ENCODE measurements around the gene ARL6IP6.

Gene ARL6IP6

GRCh38 chr2:152755029-152755428, 36.6 kb downstream of the ARL6IP6 start:
- no peak for TF ChIP-seq EZH2phosphoT487 (IDR thresholded peaks at IDR 0.05; ENCODE audit: borderline replicate concordance)
- peak; percentile 31; the same call in 1 of the 2 replicates for TF ChIP-seq CTCF (conservative IDR thresholded peaks at IDR 0.05; ENCODE audit: low read length)
- Histone ChIP-seq H3K4me1 (ENCODE audit: insufficient read depth, low read length, poor library complexity, severe bottlenecking) (no peaks in the 10 kb centered on the region), H3K36me3 (ENCODE audit: insufficient read depth, low read length) (peaks cover 68% of the 10 kb centered on the region), H3K9me2 (replicated peaks; ENCODE audit: low read depth, low read length) (no peaks in the 10 kb centered on the region), H2AFZ (ENCODE audit: low read length) (no peak overlapping the region), H3K79me2 (ENCODE audit: insufficient read depth, low read length) (0 out of 2 replicates have a peak, but pooled peaks cover 6% of the 10 kb centered on the region), H3K4me3 (ENCODE audit: low read length, poor library complexity, severe bottlenecking) (no peak overlapping the region), H4K20me1 (ENCODE audit: insufficient read depth, low read length, poor library complexity, severe bottlenecking) (no peaks in the 10 kb centered on the region), H3K27me3 (ENCODE audit: insufficient read depth, low read length, poor library complexity, severe bottlenecking) (no peaks in the 10 kb centered on the region), H3K9ac (ENCODE audit: low read depth, low read length, poor library complexity, severe bottlenecking) (no peak overlapping the region), H3F3A (ENCODE audit: low read depth) (no peaks in the 10 kb centered on the region), H3K9me3 (ENCODE audit: insufficient read depth, low read depth, low read length) (no peaks in the 10 kb centered on the region), H3K4me2 (ENCODE audit: low read depth, low read length, poor library complexity, severe bottlenecking) (no peak overlapping the region)

- no peak overlapping the region for H3K9ac ChIP-seq (ENCODE audit: low read depth, low read length, poor library complexity, severe bottlenecking)
- H3K4me2 ChIP-seq (ENCODE audit: low read depth, low read length, poor library complexity, severe bottlenecking) = no peak overlapping the region
- peaks cover 51% of the 10 kb centered on the region for H3K36me3 ChIP-seq (ENCODE audit: insufficient read depth, low read length)
- H3K9me2 ChIP-seq (replicated peaks; ENCODE audit: low read depth, low read length) = no peaks in the 10 kb centered on the region
- no peak overlapping the region for H2AFZ ChIP-seq (ENCODE audit: low read length)
- H3F3A ChIP-seq (ENCODE audit: low read depth) = no peaks in the 10 kb centered on the region
- H3K4me3 ChIP-seq (ENCODE audit: low read length, poor library complexity, severe bottlenecking) = no peak overlapping the region
- H4K20me1 ChIP-seq (ENCODE audit: insufficient read depth, low read length, poor library complexity, severe bottlenecking) = no peaks in the 10 kb centered on the region
- no peaks in the 10 kb centered on the region for H3K4me1 ChIP-seq (ENCODE audit: insufficient read depth, low read length, poor library complexity, severe bottlenecking)
- H3K27me3 ChIP-seq (ENCODE audit: insufficient read depth, low read length, poor library complexity, severe bottlenecking) = no peaks in the 10 kb centered on the region
- no peaks in the 10 kb centered on the region for H3K9me3 ChIP-seq (ENCODE audit: insufficient read depth, low read depth, low read length)
- TF ChIP-seq CTCF (conservative IDR thresholded peaks at IDR 0.05; ENCODE audit: low read length) = no peak
- TF ChIP-seq EZH2phosphoT487 (IDR thresholded peaks at IDR 0.05; ENCODE audit: borderline replicate concordance) = no peak
- H3K79me2 ChIP-seq (ENCODE audit: insufficient read depth, low read length) = no peaks in the 10 kb centered on the region
Measured at GRCh38 chr2:152759290-152760072, 41.1 kb downstream of the ARL6IP6 start.

- no peak overlapping the region for H2AFZ ChIP-seq (ENCODE audit: low read length)
- H3F3A ChIP-seq (ENCODE audit: low read depth) = no peaks in the 10 kb centered on the region
- H3K36me3 ChIP-seq (ENCODE audit: insufficient read depth, low read length) = peaks cover 40% of the 10 kb centered on the region
- no peak overlapping the region for H3K9ac ChIP-seq (ENCODE audit: low read depth, low read length, poor library complexity, severe bottlenecking)
- H3K4me2 ChIP-seq (ENCODE audit: low read depth, low read length, poor library complexity, severe bottlenecking) = no peak overlapping the region
- no peaks in the 10 kb centered on the region for H3K27me3 ChIP-seq (ENCODE audit: insufficient read depth, low read length, poor library complexity, severe bottlenecking)
- H3K79me2 ChIP-seq (ENCODE audit: insufficient read depth, low read length) = no peaks in the 10 kb centered on the region
- H3K9me2 ChIP-seq (replicated peaks; ENCODE audit: low read depth, low read length) = no peaks in the 10 kb centered on the region
- H3K9me3 ChIP-seq (ENCODE audit: insufficient read depth, low read depth, low read length) = no peaks in the 10 kb centered on the region
- H3K4me1 ChIP-seq (ENCODE audit: insufficient read depth, low read length, poor library complexity, severe bottlenecking) = no peaks in the 10 kb centered on the region
- H4K20me1 ChIP-seq (ENCODE audit: insufficient read depth, low read length, poor library complexity, severe bottlenecking) = no peaks in the 10 kb centered on the region
- no peak for TF ChIP-seq CTCF (conservative IDR thresholded peaks at IDR 0.05; ENCODE audit: low read length)
- H3K4me3 ChIP-seq (ENCODE audit: low read length, poor library complexity, severe bottlenecking) = no peak overlapping the region
Measured at GRCh38 chr2:152761214-152761613, 42.8 kb downstream of the ARL6IP6 start.
